KMS-11 (cell line): ENCODE measurements around the gene PRSS56.
A peak's percentile ranks its signal among the peaks of the same experiment; 100 is the strongest.

Experiments
- H2AFZ ChIP-seq: fragments of 200-600 bp; sonication (generic); 2 replicates; pipeline ENCODE4 v1.6.1; 2016; ENCODE audit warnings: antibody characterized with exemption, mixed run types, low read depth
- H3K27ac ChIP-seq: fragments of 200-600 bp; sonication (generic); 2 replicates; pipeline ENCODE4 v1.6.1; 2016; ENCODE audit warnings: mild to moderate bottlenecking, mixed run types
- H3K27me3 ChIP-seq: fragments of 200-600 bp; sonication (generic); 2 replicates; pipeline ENCODE4 v1.6.1; 2017; ENCODE audit warnings: mild to moderate bottlenecking, low read depth, mixed run types, moderate library complexity; ENCODE audit not compliant: insufficient read depth
- H3K36me3 ChIP-seq: fragments of 200-600 bp; sonication (generic); 2 replicates; pipeline ENCODE4 v1.6.1; 2017; ENCODE audit warnings: mild to moderate bottlenecking, mixed run types; ENCODE audit not compliant: insufficient read depth
- H3K4me1 ChIP-seq: fragments of 200-600 bp; sonication (generic); 2 replicates; pipeline ENCODE4 v1.6.1; 2016; ENCODE audit warnings: mild to moderate bottlenecking, low read depth, mixed run types; ENCODE audit not compliant: poor library complexity, severe bottlenecking
- H3K4me2 ChIP-seq: fragments of 200-600 bp; sonication (generic); 2 replicates; pipeline ENCODE4 v1.7.0; 2016; ENCODE audit warnings: mild to moderate bottlenecking, mixed run types
- H3K4me3 ChIP-seq: fragments of 200-600 bp; sonication (generic); IDR thresholded peaks from 2 replicates; pipeline ENCODE4 v1.6.1; 2017; ENCODE audit warnings: low read depth, low read length, mixed read lengths; ENCODE audit not compliant: insufficient read depth
- H3K79me2 ChIP-seq: fragments of 200-600 bp; sonication (generic); 2 replicates; pipeline ENCODE4 v1.6.1; 2016; ENCODE audit warnings: low read depth, mixed run types; ENCODE audit not compliant: insufficient read depth
- H3K9ac ChIP-seq: fragments of 200-600 bp; sonication (generic); 2 replicates; pipeline ENCODE4 v1.6.1; 2016; ENCODE audit warnings: mild to moderate bottlenecking, mixed run types
- H4K20me1 ChIP-seq: fragments of 200-600 bp; sonication (generic); 2 replicates; pipeline ENCODE4 v1.6.1; 2016; ENCODE audit warnings: mild to moderate bottlenecking, mixed run types; ENCODE audit not compliant: insufficient read depth
- TF ChIP-seq, protein P1 (sequence below): fragments of 200-600 bp; sonication (generic); conservative IDR thresholded peaks from 2 replicates; pipeline ENCODE4 v1.6.1; 2017; ENCODE audit warnings: low read depth, mild to moderate bottlenecking, antibody characterized with exemption, low read length, moderate library complexity, mixed read lengths

The PRSS56 gene

DNA sequence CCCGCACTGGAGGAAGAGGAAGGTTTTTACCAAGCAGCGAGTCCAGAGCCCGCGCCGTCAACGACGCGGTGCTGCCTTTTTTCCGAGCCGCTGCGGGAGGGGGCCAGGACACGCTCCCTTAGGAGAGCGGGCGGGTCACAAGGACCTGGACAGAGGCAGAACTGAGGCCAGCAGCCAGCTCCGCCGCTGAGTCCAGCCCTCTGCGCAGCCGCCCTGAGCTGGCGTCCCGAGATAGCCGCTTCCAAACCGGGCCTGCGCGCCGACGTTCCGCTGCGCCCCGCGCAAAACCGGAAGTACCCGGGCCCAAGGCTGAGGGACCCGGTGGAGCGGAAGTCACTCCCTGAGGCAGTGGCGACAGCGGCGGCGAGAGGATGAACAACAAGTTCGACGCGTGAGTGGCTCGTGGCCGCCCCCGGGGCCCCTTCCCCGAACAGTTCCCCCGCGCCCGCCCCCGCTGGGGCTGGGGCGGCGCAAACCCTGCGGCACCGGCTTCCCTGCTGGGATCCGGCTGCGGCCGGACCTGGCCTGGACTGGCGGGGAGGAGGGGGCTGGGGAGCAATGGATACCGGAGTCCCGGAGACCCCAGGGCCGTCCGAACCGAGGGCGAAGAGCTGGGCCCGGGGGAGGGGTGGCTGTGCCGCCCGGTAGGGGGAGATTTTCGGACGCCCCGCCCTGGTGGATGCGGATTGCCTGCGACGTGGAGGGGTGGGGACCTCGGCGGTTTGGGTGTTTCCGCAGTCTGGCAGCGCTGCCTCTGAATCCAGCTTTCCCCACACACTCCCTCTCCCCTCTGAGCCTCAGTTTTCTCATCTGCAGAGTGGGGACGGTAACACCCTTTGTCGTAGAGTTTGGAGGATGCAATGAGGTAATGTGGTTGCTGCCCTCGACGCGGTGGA is 30.4 kb downstream of the PRSS56 start, which contains the start of the genes EIF4E2 and TIGD1:
Gene EIF4E2 (plus strand): TSS at position 336 of the 896 bp plus-strand sequence. CDS start 36 bp downstream, at position 372.
Gene TIGD1 (minus strand): TSS at position 204 of the 896 bp plus-strand sequence. CDS start 675 bp downstream, outside the sequence.
- Histone ChIP-seq H3K79me2 (peaks cover 72% of the 10 kb centered on the region), H4K20me1 (no peaks in the 10 kb centered on the region; the same call in 1 of the 2 replicates), H2AFZ (peak within 1 kb of the TSS; percentile 72), H3K4me2 (peak within 1 kb of the TSS; percentile 97), H3K36me3 (no peaks in the 10 kb centered on the region), H3K4me1 (no peaks in the 10 kb centered on the region), H3K4me3 (peak within 1 kb of the TSS; percentile 67), H3K27ac (peak within 1 kb of the TSS; percentile 96), H3K27me3 (no peaks in the 10 kb centered on the region), H3K9ac (peak within 1 kb of the TSS; percentile 96)
- TF ChIP-seq, protein P1, sequence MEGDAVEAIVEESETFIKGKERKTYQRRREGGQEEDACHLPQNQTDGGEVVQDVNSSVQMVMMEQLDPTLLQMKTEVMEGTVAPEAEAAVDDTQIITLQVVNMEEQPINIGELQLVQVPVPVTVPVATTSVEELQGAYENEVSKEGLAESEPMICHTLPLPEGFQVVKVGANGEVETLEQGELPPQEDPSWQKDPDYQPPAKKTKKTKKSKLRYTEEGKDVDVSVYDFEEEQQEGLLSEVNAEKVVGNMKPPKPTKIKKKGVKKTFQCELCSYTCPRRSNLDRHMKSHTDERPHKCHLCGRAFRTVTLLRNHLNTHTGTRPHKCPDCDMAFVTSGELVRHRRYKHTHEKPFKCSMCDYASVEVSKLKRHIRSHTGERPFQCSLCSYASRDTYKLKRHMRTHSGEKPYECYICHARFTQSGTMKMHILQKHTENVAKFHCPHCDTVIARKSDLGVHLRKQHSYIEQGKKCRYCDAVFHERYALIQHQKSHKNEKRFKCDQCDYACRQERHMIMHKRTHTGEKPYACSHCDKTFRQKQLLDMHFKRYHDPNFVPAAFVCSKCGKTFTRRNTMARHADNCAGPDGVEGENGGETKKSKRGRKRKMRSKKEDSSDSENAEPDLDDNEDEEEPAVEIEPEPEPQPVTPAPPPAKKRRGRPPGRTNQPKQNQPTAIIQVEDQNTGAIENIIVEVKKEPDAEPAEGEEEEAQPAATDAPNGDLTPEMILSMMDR: no peak

GRCh38 chr2:232551250-232551638 is 31.1 kb downstream of the PRSS56 start:
- TF ChIP-seq, protein P1: no peak
- Histone ChIP-seq H3K27ac (peak overlapping the region; percentile 96; the same call in 1 of the 2 replicates), H3K4me1 (no peaks in the 10 kb centered on the region), H3K9ac (peak overlapping the region; percentile 96; the same call in 1 of the 2 replicates), H3K4me2 (peak overlapping the region; percentile 97), H2AFZ (peak overlapping the region; percentile 72; the same call in 1 of the 2 replicates), H3K4me3 (peak overlapping the region; percentile 67), H3K36me3 (no peaks in the 10 kb centered on the region), H3K27me3 (no peaks in the 10 kb centered on the region), H3K79me2 (peaks cover 79% of the 10 kb centered on the region), H4K20me1 (no peaks in the 10 kb centered on the region; the same call in 1 of the 2 replicates)

- TF ChIP-seq, protein P1: no peak
- H3K79me2 ChIP-seq: peaks cover 81% of the 10 kb centered on the region
- H3K27me3 ChIP-seq: no peaks in the 10 kb centered on the region
- peak overlapping the region; percentile 97 for H3K4me2 ChIP-seq
- H3K4me1 ChIP-seq: no peaks in the 10 kb centered on the region
- no peak overlapping the region for H3K27ac ChIP-seq
- peak overlapping the region; percentile 9 for H3K4me3 ChIP-seq
- no peak overlapping the region for H2AFZ ChIP-seq
- no peaks in the 10 kb centered on the region for H3K36me3 ChIP-seq
- peak overlapping the region; percentile 96; the same call in 1 of the 2 replicates for H3K9ac ChIP-seq
- H4K20me1 ChIP-seq: no peaks in the 10 kb centered on the region; the same call in 1 of the 2 replicates
Observed at GRCh38 chr2:232551776-232552175, 31.6 kb downstream of the PRSS56 start.

- Histone ChIP-seq H2AFZ (no peak overlapping the region), H3K27me3 (no peaks in the 10 kb centered on the region), H4K20me1 (no peaks in the 10 kb centered on the region; the same call in 1 of the 2 replicates), H3K27ac (no peak overlapping the region), H3K79me2 (peaks cover 47% of the 10 kb centered on the region), H3K4me2 (no peak overlapping the region), H3K4me3 (no peak overlapping the region), H3K36me3 (no peaks in the 10 kb centered on the region), H3K9ac (no peak overlapping the region), H3K4me1 (no peaks in the 10 kb centered on the region)
- TF ChIP-seq, protein P1: no peak
Observed at GRCh38 chr2:232556426-232556825, 36.2 kb downstream of the PRSS56 start.
